CD4-positive, alpha-beta T cell (primary cell): ENCODE data around the gene RPUSD3. TPM values are rescaled to one million over a fixed set of nuclear protein-coding genes. Genes with fewer than 3 reads are reported as not detected.
"Not testable (repeated sequence)": the region's sequence is repeated elsewhere in the genome, so short reads cannot be mapped to it uniquely, and the experiment has no call there.

ENCODE experiments used
- ATAC-seq: fragments of 200-7000 bp; cut with Tn5 transposase; one replicate; pipeline ENCODE4 v1.10.0; 2022; ENCODE audit warnings: mild to moderate bottlenecking; ENCODE audit not compliant: poor library complexity
- CTCF ChIA-PET: fragments of 350-600 bp; sonication (Branson Sonifier 250); formaldehyde crosslinking; loops from one replicate; lab custom pipeline; 2021; ENCODE audit warnings: antibody characterized with exemption, inconsistent platforms; lab: Charles Lee
- POLR2A ChIA-PET: fragments of 350-600 bp; sonication (Branson Sonifier 250); formaldehyde crosslinking; loops from one replicate; lab custom pipeline; 2021; ENCODE audit warnings: antibody characterized with exemption, inconsistent platforms; lab: Charles Lee
- DNase-seq, 14 experiments: peaks; one replicate each; pipeline ENCODE4 v3.0.0-alpha.2; 2013 to 2020; ENCODE audit warnings: mixed read lengths in 2 of 14
- H3K27ac ChIP-seq, 2 donors: one replicate each; pipeline versions ENCODE4 v1.5.1 to v1.7.0; 2013; ENCODE audit warnings: low read length in 2 of 2, low read depth in 1 of 2, mild to moderate bottlenecking in 1 of 2
- H3K27me3 ChIP-seq, 2 experiments: 1 replicate in 1 of 2; 2 replicates in 1 of 2; pipeline versions ENCODE4 v1.6.1 to v1.7.0; 2013; ENCODE audit warnings: low read length in 2 of 2, control low read depth in 1 of 2, mild to moderate bottlenecking in 1 of 2, moderate library complexity in 1 of 2; ENCODE audit not compliant: insufficient read depth in 2 of 2, control insufficient read depth in 1 of 2
- H3K36me3 ChIP-seq: one replicate; pipeline ENCODE4 v1.6.1; 2013; ENCODE audit warnings: low read length, control low read depth; ENCODE audit not compliant: insufficient read depth
- H3K4me1 ChIP-seq: one replicate; pipeline ENCODE4 v1.6.1; 2013; ENCODE audit warnings: low read length, control low read depth; ENCODE audit not compliant: insufficient read depth
- H3K4me3 ChIP-seq: one replicate; pipeline ENCODE4 v1.5.1; 2013; ENCODE audit warnings: mild to moderate bottlenecking, low read length, moderate library complexity
- H3K9me3 ChIP-seq, 2 experiments: 1 replicate in 1 of 2; 2 replicates in 1 of 2; pipeline versions ENCODE4 v1.6.1 to v1.7.0; 2013; ENCODE audit warnings: low read length in 2 of 2, mild to moderate bottlenecking in 2 of 2, control low read depth in 1 of 2, moderate library complexity in 1 of 2; ENCODE audit not compliant: control insufficient read depth in 1 of 2, insufficient read depth in 1 of 2
- H3K27ac Mint-ChIP-seq: one replicate; pipeline ENCODE4 v1.8.0; 2020; ENCODE audit warnings: mixed read lengths
- H3K27me3 Mint-ChIP-seq: one replicate; pipeline ENCODE4 v1.8.0; 2021; ENCODE audit warnings: mixed read lengths
- H3K36me3 Mint-ChIP-seq: one replicate; pipeline ENCODE4 v1.8.0; 2021; ENCODE audit warnings: low read depth, mixed read lengths
- H3K4me1 Mint-ChIP-seq: one replicate; pipeline ENCODE4 v1.8.0; 2021; ENCODE audit warnings: low read depth, mixed read lengths
- H3K4me3 Mint-ChIP-seq: one replicate; pipeline ENCODE4 v1.8.0; 2020; ENCODE audit warnings: mild to moderate bottlenecking, mixed read lengths
- H3K9me3 Mint-ChIP-seq: one replicate; pipeline ENCODE4 v1.8.0; 2020; ENCODE audit warnings: mixed read lengths
- CTCF ChIP-seq: fragments of 200-600 bp; IDR thresholded peaks from one replicate; pipeline ENCODE4 v1.8.0; 2022; ENCODE audit warnings: antibody characterized with exemption, mild to moderate bottlenecking
- intact Hi-C, 2 experiments: fragments of 100-400 bp; cut with DNase I in 1 of 2; cut with micrococcal nuclease in 1 of 2; formaldehyde crosslinking; loops; one replicate each; pipeline versions ENCODE4 v1.15.1 to v1.9.0; 2023 to 2025; cut with DNase I, micrococcal nuclease
- total RNA-seq, 174 experiments: library from RNA in 2 of 174; stranded (reverse) in 2 of 174; gene quantifications; one replicate each; pipeline ENCODE4 v1.2.3 and lab custom pipeline; 2021 to 2026

The RPUSD3 gene
- total RNA-seq, 2 experiments from 2014 or later: 7.9 to 8.1 TPM

GRCh38 chr3:9878700-9879099 is 34.9 kb upstream of the RPUSD3 start:
- no peak overlapping the region for H3K27ac ChIP-seq
- ATAC-seq (no peak), DNase-seq (no peak)
- H3K9me3 ChIP-seq: no peaks in the 10 kb centered on the region
- no peaks in the 10 kb centered on the region for H3K4me1 Mint-ChIP-seq
- H3K9me3 Mint-ChIP-seq: no peaks in the 10 kb centered on the region
- ChIA-PET POLR2A (no interaction called here), CTCF (no interaction called here)
- H3K27me3 ChIP-seq: no peaks in the 10 kb centered on the region
- no peaks in the 10 kb centered on the region for H3K36me3 Mint-ChIP-seq
- H3K27ac Mint-ChIP-seq: no peak overlapping the region
- H3K4me3 Mint-ChIP-seq: no peak overlapping the region
- intact Hi-C loops: no loop called here
- H3K4me1 ChIP-seq: no peaks in the 10 kb centered on the region
- no peaks in the 10 kb centered on the region for H3K27me3 Mint-ChIP-seq
- TF ChIP-seq CTCF: no peak
- no peaks in the 10 kb centered on the region for H3K36me3 ChIP-seq
- no peak overlapping the region for H3K4me3 ChIP-seq

GRCh38 chr3:9876991-9877390 is 33.2 kb upstream of the RPUSD3 start:
- H3K4me3 ChIP-seq: no peak overlapping the region
- ATAC-seq (peak; percentile 32), DNase-seq (peak in 2 of 14 experiments; percentile 11 to 34)
- intact Hi-C loops: no loop called here
- H3K36me3 Mint-ChIP-seq: no peaks in the 10 kb centered on the region
- no peaks in the 10 kb centered on the region for H3K27me3 ChIP-seq
- H3K27ac ChIP-seq: no peak overlapping the region
- H3K9me3 ChIP-seq: no peaks in the 10 kb centered on the region
- TF ChIP-seq CTCF: no peak
- no peaks in the 10 kb centered on the region for H3K36me3 ChIP-seq
- no peaks in the 10 kb centered on the region for H3K9me3 Mint-ChIP-seq
- no peaks in the 10 kb centered on the region for H3K27me3 Mint-ChIP-seq
- no peak overlapping the region for H3K27ac Mint-ChIP-seq
- no peak overlapping the region for H3K4me3 Mint-ChIP-seq
- no peaks in the 10 kb centered on the region for H3K4me1 ChIP-seq
- no peaks in the 10 kb centered on the region for H3K4me1 Mint-ChIP-seq
- ChIA-PET CTCF (no interaction called here), POLR2A (no interaction called here)

- ATAC-seq, POLR2A ChIA-PET, H3K36me3 Mint-ChIP-seq, H3K27me3 ChIP-seq, H3K27ac Mint-ChIP-seq, H3K9me3 ChIP-seq, H3K27me3 Mint-ChIP-seq, H3K4me1 ChIP-seq, H3K4me3 Mint-ChIP-seq, intact Hi-C loops, H3K27ac ChIP-seq, H3K36me3 ChIP-seq, H3K4me1 Mint-ChIP-seq, H3K9me3 Mint-ChIP-seq, H3K4me3 ChIP-seq, DNase-seq: not testable (repeated sequence)
- CTCF ChIA-PET: interaction anchor here (0.7 kb wide), 1 partner anchor 658 kb away, joined by 5 read pairs; no protein-coding TSS in a partner anchor
Observed at GRCh38 chr3:9876255-9876654, 32.4 kb upstream of the RPUSD3 start.

GRCh38 chr3:9875448-9875847 is 31.6 kb upstream of the RPUSD3 start:
- no peaks in the 10 kb centered on the region for H3K36me3 Mint-ChIP-seq
- Histone ChIP-seq H3K27ac (no peak overlapping the region), H3K36me3 (no peaks in the 10 kb centered on the region), H3K27me3 (no peaks in the 10 kb centered on the region), H3K9me3 (no peaks in the 10 kb centered on the region), H3K4me1 (no peaks in the 10 kb centered on the region), H3K4me3 (no peak overlapping the region)
- no peaks in the 10 kb centered on the region for H3K9me3 Mint-ChIP-seq
- DNase-seq (no peak), ATAC-seq (no peak)
- H3K27ac Mint-ChIP-seq: no peak overlapping the region
- TF ChIP-seq CTCF: no peak
- POLR2A ChIA-PET: no interaction called here
- H3K4me3 Mint-ChIP-seq: no peak overlapping the region
- no peaks in the 10 kb centered on the region for H3K27me3 Mint-ChIP-seq
- CTCF ChIA-PET: no interaction called here
- H3K4me1 Mint-ChIP-seq: no peaks in the 10 kb centered on the region
- intact Hi-C loops: no loop called here

- H3K27me3 ChIP-seq, H3K4me1 ChIP-seq, ATAC-seq, H3K4me1 Mint-ChIP-seq, intact Hi-C loops, DNase-seq, H3K4me3 ChIP-seq, H3K27ac Mint-ChIP-seq, H3K4me3 Mint-ChIP-seq, H3K27me3 Mint-ChIP-seq, CTCF ChIA-PET, H3K36me3 ChIP-seq, H3K9me3 ChIP-seq, H3K9me3 Mint-ChIP-seq, POLR2A ChIA-PET, H3K36me3 Mint-ChIP-seq, H3K27ac ChIP-seq: not testable (repeated sequence)
Observed at GRCh38 chr3:9872067-9872466, 28.3 kb upstream of the RPUSD3 start.
